Spleen (tissue), 13 donors: ENCODE results near the gene SLC1A7. TPM values are rescaled to one million over a fixed set of nuclear protein-coding genes. Genes with fewer than 3 reads are reported as not detected.
A peak's percentile ranks its signal among the peaks of the same experiment; 100 is the strongest.

Experiments used
- DNase-seq: peaks from one replicate; pipeline ENCODE4 v3.0.0-alpha.2; 2020
- H3K27ac ChIP-seq, 8 donors: fragments of 200-600 bp; sonication (generic) in 7 of 8; 1 replicate in 4 of 8; 2 replicates in 4 of 8; pipeline versions ENCODE4 v1.5.0 to v1.8.0; 2016 to 2021; ENCODE audit warnings: inconsistent platforms in 4 of 8, mild to moderate bottlenecking in 4 of 8, moderate library complexity in 1 of 8
- H3K27me3 ChIP-seq, 7 donors: fragments of 200-600 bp; sonication (generic) in 6 of 7; replicated peaks in 1 of 7; 1 replicate in 4 of 7; 2 replicates in 3 of 7; pipeline versions ENCODE4 v1.5.0 to v1.8.0; 2016 to 2021; ENCODE audit warnings: inconsistent platforms in 3 of 7, mild to moderate bottlenecking in 1 of 7
- H3K36me3 ChIP-seq, 6 donors: fragments of 200-600 bp; sonication (generic) in 5 of 6; 1 replicate in 4 of 6; 2 replicates in 2 of 6; pipeline versions ENCODE4 v1.5.0 to v1.8.0; 2016 to 2021; ENCODE audit warnings: inconsistent platforms in 2 of 6
- H3K4me1 ChIP-seq, 6 donors: fragments of 200-600 bp; sonication (generic) in 5 of 6; 1 replicate in 3 of 6; 2 replicates in 3 of 6; pipeline versions ENCODE4 v1.5.0 to v1.8.0; 2016 to 2021; ENCODE audit warnings: inconsistent platforms in 3 of 6
- H3K4me3 ChIP-seq, 8 donors: fragments of 200-600 bp; sonication (generic) in 7 of 8; 1 replicate in 4 of 8; 2 replicates in 4 of 8; pipeline versions ENCODE4 v1.5.0 to v1.8.0; 2016 to 2021; ENCODE audit warnings: inconsistent platforms in 4 of 8, mild to moderate bottlenecking in 4 of 8, moderate library complexity in 2 of 8
- H3K9me3 ChIP-seq, 8 donors: fragments of 200-600 bp; sonication (generic) in 7 of 8; 1 replicate in 4 of 8; 2 replicates in 4 of 8; pipeline versions ENCODE4 v1.5.0 to v1.8.0; 2016 to 2021; ENCODE audit warnings: inconsistent platforms in 4 of 8
- POLR2A ChIP-seq, 3 donors: fragments of 450-650 bp; IDR thresholded peaks; one replicate each; pipeline ENCODE4 v1.5.1; 2017; ENCODE audit warnings: antibody characterized with exemption in 3 of 3, mild to moderate bottlenecking in 1 of 3
- POLR2AphosphoS5 ChIP-seq, 3 donors: sonication (generic); formaldehyde crosslinking; IDR thresholded peaks; one replicate each; pipeline ENCODE4 v1.5.1; 2017; ENCODE audit warnings: antibody characterized with exemption in 3 of 3
- WGBS, 5 donors: extraction: QIAGEN DNeasy Blood & Tissue Kit in 3 of 5; methylation state at CpG; one replicate each; pipeline versions ENCODE4 v1.1.5 to v1.1.7; 2013 to 2018; 5-methylcytosine and 5-hydroxymethylcytosine counted together
- intact Hi-C: fragments of 100-400 bp; cut with DNase I; formaldehyde crosslinking; loops from one replicate; pipeline ENCODE4 v1.15.0; 2023; ENCODE audit warnings: low total_unique reads
- long read RNA-seq, 2 donors: transcript quantifications; one replicate each; lab custom pipeline, GENCODE V29; 2026
- polyA plus RNA-seq, 3 donors: library from polyadenylated mRNA; stranded (reverse); fragments of 200-250 nt; gene quantifications; one replicate each; pipeline ENCODE4 v1.2.1, GENCODE V29; 2013
- total RNA-seq, 7 donors: library from RNA; depleted of rRNA in 3 of 7; stranded (reverse); fragments of >200 nt in 3 of 7; fragmentation: NEBNext Ultra II Directional in 4 of 7; extraction: Animal tissue kit (Norgen Biotek cat#: 25700) in 4 of 7; gene quantifications; one replicate each; pipeline versions ENCODE4 v1.1.0 to v1.2.1, GENCODE V29; 2016 to 2021
- TF ChIP-seq, protein P1 (sequence below), 11 experiments: fragments of 200-600 bp in 7 of 11; fragments of 450-650 bp in 4 of 11; sonication (generic) in 4 of 11; IDR thresholded peaks in 8 of 11; conservative IDR thresholded peaks in 3 of 11; 1 replicate in 7 of 11; 2 replicates in 4 of 11; pipeline versions ENCODE4 v1.4.0 to v1.8.0; 2016 to 2021; ENCODE audit warnings: antibody characterized with exemption in 11 of 11, inconsistent platforms in 4 of 11, mild to moderate bottlenecking in 1 of 11
- donor health status: healthy with polysubstance abuse.
- donor health status: DM: no; HTN: no; CAD: no; lungs with moderate emphysema.
- donor health status: DM: no; HTN: no; CAD: no.
- donor health status: Bipolar disorder and iron deficiency.
- donor health status: healthy.
- donor health status: DM: no; HTN: no; CAD: no.
- donor health status: DM: yes; HTN: yes; CAD: no.

The SLC1A7 gene
- total RNA-seq = under 1 TPM in 1 of 7 donors, not detected in 6; 0.10 TPM
- polyA plus RNA-seq = under 1 TPM; 0.02 to 0.19 (median 0.07) TPM
- long read RNA-seq, donor 1 = 0 reads
- long read RNA-seq, donor 2 = 0 reads

GRCh38 chr1:53142226-53142853 lies at the start of gene SLC1A7:
Gene SLC1A7 (minus strand): TSS chr1:53142638. CDS start chr1:53142449, 189 bp downstream.
- H3K4me3 ChIP-seq = no peak within 1 kb of the TSS
- H3K36me3 ChIP-seq = no peaks in the 10 kb centered on the region
- peak; percentile 55 for DNase-seq
- no peak within 1 kb of the TSS for H3K27ac ChIP-seq
- TF ChIP-seq, protein P1, sequence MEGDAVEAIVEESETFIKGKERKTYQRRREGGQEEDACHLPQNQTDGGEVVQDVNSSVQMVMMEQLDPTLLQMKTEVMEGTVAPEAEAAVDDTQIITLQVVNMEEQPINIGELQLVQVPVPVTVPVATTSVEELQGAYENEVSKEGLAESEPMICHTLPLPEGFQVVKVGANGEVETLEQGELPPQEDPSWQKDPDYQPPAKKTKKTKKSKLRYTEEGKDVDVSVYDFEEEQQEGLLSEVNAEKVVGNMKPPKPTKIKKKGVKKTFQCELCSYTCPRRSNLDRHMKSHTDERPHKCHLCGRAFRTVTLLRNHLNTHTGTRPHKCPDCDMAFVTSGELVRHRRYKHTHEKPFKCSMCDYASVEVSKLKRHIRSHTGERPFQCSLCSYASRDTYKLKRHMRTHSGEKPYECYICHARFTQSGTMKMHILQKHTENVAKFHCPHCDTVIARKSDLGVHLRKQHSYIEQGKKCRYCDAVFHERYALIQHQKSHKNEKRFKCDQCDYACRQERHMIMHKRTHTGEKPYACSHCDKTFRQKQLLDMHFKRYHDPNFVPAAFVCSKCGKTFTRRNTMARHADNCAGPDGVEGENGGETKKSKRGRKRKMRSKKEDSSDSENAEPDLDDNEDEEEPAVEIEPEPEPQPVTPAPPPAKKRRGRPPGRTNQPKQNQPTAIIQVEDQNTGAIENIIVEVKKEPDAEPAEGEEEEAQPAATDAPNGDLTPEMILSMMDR (IDR thresholded peaks at IDR 0.05 in 8 of 11, conservative IDR thresholded peaks at IDR 0.05 in 3 of 11) = no peak
- no peak for TF ChIP-seq POLR2A (IDR thresholded peaks at IDR 0.05)
- TF ChIP-seq POLR2AphosphoS5 (IDR thresholded peaks at IDR 0.05) = no peak
- H3K27me3 ChIP-seq = peaks cover 0 to 6% (median 0%) of the 10 kb centered on the region in 7 donors
- WGBS, 5 donors = 83 to 93% (median 89%) methylated on average over 10 to 21 of the region's 21 CpGs
- H3K9me3 ChIP-seq = peaks cover 0 to 11% (median 9%) of the 10 kb centered on the region in 8 donors
- intact Hi-C loops = no loop called here
- H3K4me1 ChIP-seq = no peaks in the 10 kb centered on the region

DNA sequence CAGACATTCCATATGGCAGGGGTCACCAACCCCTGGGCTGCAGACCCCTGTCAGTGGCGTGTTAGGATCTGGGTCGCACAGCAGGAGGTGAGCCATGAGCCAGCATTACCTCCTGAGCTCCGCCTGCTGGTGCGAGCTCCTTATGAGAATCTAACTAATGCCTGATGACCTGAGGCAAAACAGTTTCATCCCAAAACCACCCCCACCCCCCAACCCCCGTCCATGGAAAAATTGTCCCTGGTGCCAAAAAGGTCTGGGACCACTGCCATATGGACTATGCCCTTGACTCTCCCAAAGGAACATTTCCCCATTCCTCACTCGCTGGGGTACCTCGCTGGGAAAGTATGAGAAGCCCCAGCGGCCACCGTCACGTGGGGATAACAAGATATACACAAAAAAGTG lies 47.8 kb upstream of the SLC1A7 start:
- no peak for DNase-seq
- no peak for TF ChIP-seq POLR2A (IDR thresholded peaks at IDR 0.05)
- TF ChIP-seq POLR2AphosphoS5 (IDR thresholded peaks at IDR 0.05) = no peak
- no peaks in the 10 kb centered on the region for H3K36me3 ChIP-seq
- H3K9me3 ChIP-seq = peaks cover 0 to 6% (median 5%) of the 10 kb centered on the region in 8 donors
- 82 to 95% (median 89%) methylated on average over 10 of the region's 10 CpGs for WGBS, 5 donors
- no peak overlapping the region for H3K4me3 ChIP-seq
- peaks cover 0 to 5% (median under 1%) of the 10 kb centered on the region in 6 donors for H3K4me1 ChIP-seq
- no peak overlapping the region for H3K27ac ChIP-seq
- peaks cover 0 to 2% (median 0%) of the 10 kb centered on the region in 7 donors for H3K27me3 ChIP-seq
- intact Hi-C loops = no loop called here

GRCh38 chr1:53189061-53189460 lies 46.6 kb upstream of the SLC1A7 start:
- intact Hi-C loops = no loop called here
- DNase-seq = no peak
- peaks cover 0 to 5% (median 0%) of the 10 kb centered on the region in 7 donors for H3K27me3 ChIP-seq
- no peaks in the 10 kb centered on the region for H3K36me3 ChIP-seq
- H3K27ac ChIP-seq = no peak overlapping the region
- H3K9me3 ChIP-seq = peaks cover 0 to 11% (median 9%) of the 10 kb centered on the region in 8 donors
- TF ChIP-seq POLR2A (IDR thresholded peaks at IDR 0.05) (no peak), POLR2AphosphoS5 (IDR thresholded peaks at IDR 0.05) (no peak)
- TF ChIP-seq, protein P1 (IDR thresholded peaks at IDR 0.05 in 8 of 11, conservative IDR thresholded peaks at IDR 0.05 in 3 of 11) = no peak
- H3K4me1 ChIP-seq = no peaks in the 10 kb centered on the region
- H3K4me3 ChIP-seq = no peak overlapping the region
- WGBS, 5 donors = 80 to 90% (median 87%) methylated on average over 5 of the region's 5 CpGs

GRCh38 chr1:53188099-53188498 lies 45.7 kb upstream of the SLC1A7 start:
- intact Hi-C loops = no loop called here
- WGBS, 5 donors = 83 to 92% (median 88%) methylated on average over 4 of the region's 4 CpGs
- H3K36me3 ChIP-seq = no peaks in the 10 kb centered on the region
- no peak overlapping the region for H3K27ac ChIP-seq
- peaks cover 0 to 8% (median 0%) of the 10 kb centered on the region in 7 donors for H3K27me3 ChIP-seq
- no peaks in the 10 kb centered on the region for H3K4me1 ChIP-seq
- DNase-seq = no peak
- no peak for TF ChIP-seq POLR2A (IDR thresholded peaks at IDR 0.05)
- TF ChIP-seq, protein P1 (IDR thresholded peaks at IDR 0.05 in 8 of 11, conservative IDR thresholded peaks at IDR 0.05 in 3 of 11) = no peak
- no peak for TF ChIP-seq POLR2AphosphoS5 (IDR thresholded peaks at IDR 0.05)
- H3K4me3 ChIP-seq = no peak overlapping the region
- H3K9me3 ChIP-seq = peaks cover 0 to 11% (median 9%) of the 10 kb centered on the region in 8 donors
